Tibial nerve (tissue), 3 donors: ENCODE data around the gene DYDC2.

Experiments used
- POLR2A ChIP-seq, 2 donors: fragments of 450-650 bp; IDR thresholded peaks; one replicate each; pipeline ENCODE4 v1.6.1; 2017; ENCODE audit warnings: antibody characterized with exemption in 2 of 2, mild to moderate bottlenecking in 2 of 2, moderate library complexity in 2 of 2
- TF ChIP-seq, protein P1 (sequence below), 5 experiments: fragments of 200-600 bp in 3 of 5; fragments of 450-650 bp in 2 of 5; sonication (generic) in 3 of 5; IDR thresholded peaks; one replicate each; pipeline ENCODE4 v1.5.1; 2016 to 2019; ENCODE audit warnings: antibody characterized with exemption in 5 of 5, mild to moderate bottlenecking in 3 of 5, moderate library complexity in 2 of 5

DNA sequence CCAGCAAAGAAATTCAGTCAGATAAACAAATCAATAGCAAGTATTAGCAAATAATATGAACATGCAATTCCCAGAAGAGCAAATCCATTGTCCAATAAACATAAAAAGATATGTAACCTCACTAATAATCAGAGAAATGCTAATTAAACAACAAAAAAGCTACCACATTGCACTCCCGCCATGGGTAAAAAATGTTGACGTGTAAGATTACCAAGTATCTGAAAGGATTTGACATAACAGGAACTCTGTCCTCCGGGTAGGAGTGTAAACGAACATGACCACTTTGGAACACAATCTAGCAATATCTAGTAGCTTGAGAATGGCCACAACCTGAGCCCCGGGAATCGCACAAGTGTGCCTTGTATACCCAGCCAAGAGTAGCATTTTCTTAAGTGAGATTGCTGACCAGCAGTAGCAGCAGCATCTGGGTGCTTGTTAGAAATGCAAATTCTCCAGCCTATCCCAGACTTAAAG is 31.7 kb upstream of the DYDC2 start:
- no peak for TF ChIP-seq POLR2A (IDR thresholded peaks at IDR 0.05)
- TF ChIP-seq, protein P1, sequence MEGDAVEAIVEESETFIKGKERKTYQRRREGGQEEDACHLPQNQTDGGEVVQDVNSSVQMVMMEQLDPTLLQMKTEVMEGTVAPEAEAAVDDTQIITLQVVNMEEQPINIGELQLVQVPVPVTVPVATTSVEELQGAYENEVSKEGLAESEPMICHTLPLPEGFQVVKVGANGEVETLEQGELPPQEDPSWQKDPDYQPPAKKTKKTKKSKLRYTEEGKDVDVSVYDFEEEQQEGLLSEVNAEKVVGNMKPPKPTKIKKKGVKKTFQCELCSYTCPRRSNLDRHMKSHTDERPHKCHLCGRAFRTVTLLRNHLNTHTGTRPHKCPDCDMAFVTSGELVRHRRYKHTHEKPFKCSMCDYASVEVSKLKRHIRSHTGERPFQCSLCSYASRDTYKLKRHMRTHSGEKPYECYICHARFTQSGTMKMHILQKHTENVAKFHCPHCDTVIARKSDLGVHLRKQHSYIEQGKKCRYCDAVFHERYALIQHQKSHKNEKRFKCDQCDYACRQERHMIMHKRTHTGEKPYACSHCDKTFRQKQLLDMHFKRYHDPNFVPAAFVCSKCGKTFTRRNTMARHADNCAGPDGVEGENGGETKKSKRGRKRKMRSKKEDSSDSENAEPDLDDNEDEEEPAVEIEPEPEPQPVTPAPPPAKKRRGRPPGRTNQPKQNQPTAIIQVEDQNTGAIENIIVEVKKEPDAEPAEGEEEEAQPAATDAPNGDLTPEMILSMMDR (IDR thresholded peaks at IDR 0.05) = no peak
